HCT116 (cell line): ENCODE results near the gene SHISA6. TPM values are rescaled to one million over a fixed set of nuclear protein-coding genes. Genes with fewer than 3 reads are reported as not detected.

ENCODE experiments used
- ATAC-seq: fragments of 200-7000 bp; cut with Tn5 transposase; 2 replicates; pipeline ENCODE4 v1.9.1; 2020; ENCODE audit warnings: mild to moderate bottlenecking, moderate library complexity
- BruUV-seq: library from RNA; stranded (reverse); fragments of 400-500 nt; replicated peaks from 2 replicates; lab custom pipeline; 2021; lab: Mats Ljungman, UMichigan
- CTCF ChIA-PET: fragments of 300-600 bp; sonication (Branson Sonifier 250); formaldehyde crosslinking; loops from one replicate; lab custom pipeline; 2021; ENCODE audit warnings: antibody characterized with exemption; lab: Charles Lee
- POLR2A ChIA-PET: fragments of 300-600, 350-600 bp; sonication (Branson Sonifier 250); formaldehyde crosslinking; loops from one replicate; lab custom pipeline; 2021; ENCODE audit warnings: antibody characterized with exemption; lab: Charles Lee
- RAD21 ChIA-PET, 2 experiments: fragments of 300-600 bp; sonication (Branson Sonifier 250); formaldehyde crosslinking; loops; one replicate each; lab custom pipeline; 2023; ENCODE audit warnings: low total read pairs in 2 of 2; ENCODE audit not compliant: uncharacterized antibody in 2 of 2, unreplicated experiment in 2 of 2, low non-redundant PET in 1 of 2; lab: Charles Lee
- DNase-seq: peaks from one replicate; pipeline ENCODE4 v3.0.0-alpha.2; 2010; ENCODE audit warnings: low read depth, low spot score
- H2AFZ ChIP-seq: fragments of 200-600 bp; shearing (Covaris generic), sonication (generic); 2 replicates; pipeline ENCODE4 v1.6.1; 2017; ENCODE audit warnings: low read depth, mixed run types, mixed read lengths, antibody characterized with exemption, low read length; ENCODE audit not compliant: poor library complexity, severe bottlenecking
- H3K27ac ChIP-seq: 2 replicates; pipeline ENCODE4 v1.5.1; 2012; ENCODE audit warnings: low read depth, low read length
- H3K27me3 ChIP-seq: fragments of 200-600 bp; sonication (generic); 2 replicates; pipeline ENCODE4 v1.6.1; 2016; ENCODE audit warnings: mixed run types, low read length, mixed read lengths; ENCODE audit not compliant: insufficient read depth
- H3K36me3 ChIP-seq, 2 experiments: fragments of 200-500 bp in 1 of 2; fragments of 200-600 bp in 1 of 2; sonication (Bioruptor generic) in 1 of 2; sonication (generic) in 1 of 2; 2 replicates each; pipeline versions ENCODE4 v1.5.1 to v1.6.1; 2014 to 2016; ENCODE audit warnings: low read length in 2 of 2, inconsistent platforms in 1 of 2, mixed read lengths in 1 of 2, mixed run types in 1 of 2; ENCODE audit not compliant: insufficient read depth in 2 of 2, control insufficient read depth in 1 of 2
- H3K4me1 ChIP-seq, 2 experiments: fragments of 200-600 bp in 1 of 2; sonication (generic) in 1 of 2; 2 replicates each; pipeline versions ENCODE4 v1.5.1 to v1.6.1; 2012 to 2017; ENCODE audit warnings: low read length in 2 of 2, inconsistent platforms in 1 of 2, mild to moderate bottlenecking in 1 of 2, mixed read lengths in 1 of 2, mixed run types in 1 of 2, moderate library complexity in 1 of 2; ENCODE audit not compliant: insufficient read depth in 2 of 2, control insufficient read depth in 1 of 2
- H3K4me2 ChIP-seq: fragments of 200-600 bp; sonication (generic); 2 replicates; pipeline ENCODE4 v1.6.1; 2017; ENCODE audit warnings: mixed run types, low read length, mixed read lengths
- H3K4me3 ChIP-seq, 2 experiments: fragments of 200-600 bp in 1 of 2; sonication (generic) in 1 of 2; replicated peaks in 1 of 2; 2 replicates each; pipeline ENCODE4 v1.5.1; 2011 to 2016; ENCODE audit warnings: low read length in 2 of 2, control low read depth in 1 of 2, low read depth in 1 of 2, mild to moderate bottlenecking in 1 of 2, mixed read lengths in 1 of 2, mixed run types in 1 of 2
- H3K79me2 ChIP-seq: fragments of 200-600 bp; sonication (generic); 2 replicates; pipeline ENCODE4 v1.6.1; 2017; ENCODE audit warnings: mild to moderate bottlenecking, mixed run types, low read length, moderate library complexity, mixed read lengths; ENCODE audit not compliant: insufficient read depth
- H3K9ac ChIP-seq: fragments of 200-600 bp; sonication (generic); 2 replicates; pipeline ENCODE4 v1.6.1; 2016; ENCODE audit warnings: low read length, mixed read lengths
- H3K9me2 ChIP-seq: fragments of 200-600 bp; sonication (generic), shearing (Covaris generic); 2 replicates; pipeline ENCODE4 v1.6.1; 2017; ENCODE audit warnings: mixed run types, mild to moderate bottlenecking, moderate library complexity; ENCODE audit not compliant: insufficient read depth
- H3K9me3 ChIP-seq, 2 experiments: fragments of 200-500 bp in 1 of 2; fragments of 200-600 bp in 1 of 2; sonication (Bioruptor generic) in 1 of 2; sonication (generic) in 1 of 2; 2 replicates each; pipeline ENCODE4 v1.6.1; 2014 to 2017; ENCODE audit warnings: low read length in 2 of 2, mixed read lengths in 2 of 2, inconsistent platforms in 1 of 2, low read depth in 1 of 2, mild to moderate bottlenecking in 1 of 2, mixed run types in 1 of 2, moderate library complexity in 1 of 2; ENCODE audit not compliant: control insufficient read depth in 1 of 2, insufficient read depth in 1 of 2
- H4K20me1 ChIP-seq: fragments of 200-600 bp; sonication (generic), shearing (Covaris generic); 2 replicates; pipeline ENCODE4 v1.6.1; 2017; ENCODE audit warnings: mixed run types, mild to moderate bottlenecking, moderate library complexity; ENCODE audit not compliant: insufficient read depth
- CBX3 ChIP-seq: IDR thresholded peaks from 2 replicates; pipeline ENCODE4 v1.6.1; 2012; ENCODE audit warnings: low read depth
- CEBPB ChIP-seq: IDR thresholded peaks from 2 replicates; pipeline ENCODE4 v1.6.1; 2012; ENCODE audit warnings: low read depth
- CTCF ChIP-seq, 3 experiments: fragments of 200-600 bp in 1 of 3; sonication (generic) in 1 of 3; IDR thresholded peaks in 2 of 3; conservative IDR thresholded peaks in 1 of 3; 2 replicates each; pipeline ENCODE4 v1.5.1; 2012 to 2017; ENCODE audit warnings: low read depth in 2 of 3, low read length in 2 of 3, antibody characterized with exemption in 1 of 3, borderline replicate concordance in 1 of 3, control low read depth in 1 of 3, mild to moderate bottlenecking in 1 of 3, mixed read lengths in 1 of 3, mixed run types in 1 of 3, moderate library complexity in 1 of 3; ENCODE audit not compliant: insufficient read depth in 1 of 3
- EZH2 ChIP-seq: fragments of 200-600 bp; sonication (generic); IDR thresholded peaks from 2 replicates; pipeline ENCODE4 v1.6.1; 2017; ENCODE audit warnings: antibody characterized with exemption, mixed run types
- EZH2phosphoT487 ChIP-seq: fragments of 200-600 bp; IDR thresholded peaks from 2 replicates; pipeline ENCODE4 v1.6.1; 2018; ENCODE audit warnings: antibody characterized with exemption, borderline replicate concordance
- FOSL1 ChIP-seq: IDR thresholded peaks from 2 replicates; pipeline ENCODE4 v1.6.1; 2012; ENCODE audit warnings: low read depth
- JUND ChIP-seq: IDR thresholded peaks from 2 replicates; pipeline ENCODE4 v1.6.1; 2012
- MAX ChIP-seq: IDR thresholded peaks from 2 replicates; pipeline ENCODE4 v1.6.1; 2012
- POLR2A ChIP-seq: IDR thresholded peaks from 2 replicates; pipeline ENCODE4 v1.7.0; 2011; ENCODE audit warnings: borderline replicate concordance; ENCODE audit not compliant: insufficient read depth, insufficient read length; ENCODE audit errors: extremely low read depth
- RAD21 ChIP-seq: IDR thresholded peaks from 2 replicates; pipeline ENCODE4 v1.6.1; 2012; ENCODE audit warnings: low read depth, mild to moderate bottlenecking
- REST ChIP-seq: IDR thresholded peaks from 2 replicates; pipeline ENCODE4 v1.6.1; 2012; ENCODE audit warnings: low read depth
- SIN3A ChIP-seq: IDR thresholded peaks from 2 replicates; pipeline ENCODE4 v1.6.1; 2012; ENCODE audit warnings: low read depth
- SP1 ChIP-seq: IDR thresholded peaks from 2 replicates; pipeline ENCODE4 v1.6.1; 2012; ENCODE audit warnings: low read depth
- TCF7L2 ChIP-seq: IDR thresholded peaks from 2 replicates; pipeline ENCODE4 v1.7.0; 2011; ENCODE audit warnings: borderline replicate concordance, inconsistent platforms; ENCODE audit not compliant: insufficient read depth, insufficient read length; ENCODE audit errors: extremely low read depth
- YY1 ChIP-seq: IDR thresholded peaks from 2 replicates; pipeline ENCODE4 v1.6.1; 2011; ENCODE audit warnings: low read length, low read depth, moderate library complexity, mild to moderate bottlenecking; ENCODE audit not compliant: insufficient replicate concordance; ENCODE audit errors: extremely low read depth
- ZFX ChIP-seq: fragments of 450-650 bp; IDR thresholded peaks from 2 replicates; pipeline ENCODE4 v1.6.1; 2017
- ZNF274 ChIP-seq: fragments of 200-500 bp; sonication (Bioruptor generic); IDR thresholded peaks from 2 replicates; pipeline ENCODE4 v1.6.1; 2014; ENCODE audit warnings: mild to moderate bottlenecking, low read depth, low read length, inconsistent platforms
- intact Hi-C: fragments of 100-400 bp; cut with micrococcal nuclease; formaldehyde crosslinking; loops from 2 replicates; pipeline ENCODE4 v1.10.0; 2022
- total RNA-seq: library from RNA; stranded (reverse); gene quantifications from one replicate; pipeline ENCODE4 v1.2.1, GENCODE V29; 2021; ENCODE audit not compliant: unreplicated experiment
- TF ChIP-seq, protein P1 (sequence below): IDR thresholded peaks from 2 replicates; pipeline ENCODE4 v1.6.1; 2011; ENCODE audit warnings: mild to moderate bottlenecking, low read length, moderate library complexity; ENCODE audit not compliant: insufficient replicate concordance; ENCODE audit errors: extremely low read depth

Gene SHISA6
- total RNA-seq, 1 experiment from 2014 or later: not detected

DNA sequence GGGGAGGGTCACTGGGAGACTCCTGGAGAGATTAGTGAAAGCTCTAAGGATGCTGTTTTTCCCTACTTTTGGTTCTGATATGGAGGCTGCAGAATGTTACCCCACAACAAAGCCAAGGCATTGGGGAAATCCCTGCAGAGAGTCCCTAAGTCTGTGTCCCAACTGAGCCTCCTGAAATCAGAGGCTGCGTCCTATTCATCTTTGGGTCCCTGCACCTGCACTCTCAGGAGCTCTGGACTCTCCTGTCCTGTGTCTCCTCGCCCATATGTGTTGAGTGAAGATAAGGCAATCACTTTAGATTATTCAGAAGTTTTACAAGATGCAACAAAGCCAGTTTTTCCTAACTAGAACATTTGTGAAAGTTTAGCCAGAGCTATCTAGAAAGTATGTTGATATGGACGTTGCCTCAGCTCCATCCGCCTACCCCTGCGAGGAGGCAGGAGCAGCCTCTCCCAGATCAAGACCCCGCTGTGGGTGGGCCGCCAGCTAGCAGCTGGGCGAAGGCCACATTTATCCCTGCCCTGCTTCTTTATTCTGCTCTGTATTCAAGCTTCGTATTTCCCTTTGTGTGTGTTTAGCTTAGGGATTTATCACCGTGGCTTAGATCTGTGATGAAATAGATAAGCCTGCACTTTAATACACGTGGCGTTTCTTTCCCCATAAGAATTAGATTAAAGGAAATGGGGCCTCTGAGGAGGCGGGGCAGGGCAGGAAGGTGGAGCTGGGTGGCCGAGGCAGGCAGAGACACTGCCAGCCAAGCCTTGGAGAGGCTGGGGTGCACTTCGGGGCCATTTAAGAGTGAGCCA, 37.4 kb downstream of the SHISA6 start:
- TF ChIP-seq CBX3: no peak
- no peak for TF ChIP-seq JUND
- TF ChIP-seq, protein P1, sequence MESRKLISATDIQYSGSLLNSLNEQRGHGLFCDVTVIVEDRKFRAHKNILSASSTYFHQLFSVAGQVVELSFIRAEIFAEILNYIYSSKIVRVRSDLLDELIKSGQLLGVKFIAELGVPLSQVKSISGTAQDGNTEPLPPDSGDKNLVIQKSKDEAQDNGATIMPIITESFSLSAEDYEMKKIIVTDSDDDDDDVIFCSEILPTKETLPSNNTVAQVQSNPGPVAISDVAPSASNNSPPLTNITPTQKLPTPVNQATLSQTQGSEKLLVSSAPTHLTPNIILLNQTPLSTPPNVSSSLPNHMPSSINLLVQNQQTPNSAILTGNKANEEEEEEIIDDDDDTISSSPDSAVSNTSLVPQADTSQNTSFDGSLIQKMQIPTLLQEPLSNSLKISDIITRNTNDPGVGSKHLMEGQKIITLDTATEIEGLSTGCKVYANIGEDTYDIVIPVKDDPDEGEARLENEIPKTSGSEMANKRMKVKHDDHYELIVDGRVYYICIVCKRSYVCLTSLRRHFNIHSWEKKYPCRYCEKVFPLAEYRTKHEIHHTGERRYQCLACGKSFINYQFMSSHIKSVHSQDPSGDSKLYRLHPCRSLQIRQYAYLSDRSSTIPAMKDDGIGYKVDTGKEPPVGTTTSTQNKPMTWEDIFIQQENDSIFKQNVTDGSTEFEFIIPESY: no peak
- no peak for TF ChIP-seq TCF7L2
- no peak for TF ChIP-seq RAD21
- no peak for TF ChIP-seq EZH2
- no peak for TF ChIP-seq SIN3A
- no peak for TF ChIP-seq MAX
- TF ChIP-seq FOSL1: no peak
- TF ChIP-seq REST: no peak
- TF ChIP-seq CTCF (IDR thresholded peaks at IDR 0.05 in 2 of 3, conservative IDR thresholded peaks at IDR 0.05 in 1 of 3; ENCODE audit: borderline replicate concordance in 1 of 3, insufficient read depth in 1 of 3, low read depth in 2 of 3, low read length in 2 of 3): no peak
- TF ChIP-seq SP1: no peak
- TF ChIP-seq ZFX: no peak
- no peak for TF ChIP-seq YY1
- no peak for TF ChIP-seq ZNF274
- no peak for TF ChIP-seq CEBPB
- TF ChIP-seq EZH2phosphoT487: no peak
- no peak for TF ChIP-seq POLR2A
- intact Hi-C loops: no loop called here
- Histone ChIP-seq H2AFZ (no peak overlapping the region), H3K9me3 (peaks cover 0 to 37% of the 10 kb centered on the region in 2 experiments; a peak in 2 of 4 replicates), H3K4me2 (no peak overlapping the region), H3K9ac (no peak overlapping the region), H4K20me1 (no peaks in the 10 kb centered on the region), H3K79me2 (no peaks in the 10 kb centered on the region), H3K27ac (no peak overlapping the region), H3K27me3 (no peaks in the 10 kb centered on the region), H3K4me1 (no peaks in the 10 kb centered on the region), H3K9me2 (no peaks in the 10 kb centered on the region), H3K4me3 (no peak overlapping the region), H3K36me3 (no peaks in the 10 kb centered on the region)
- no TSS peak for BruUV-seq
- ChIA-PET CTCF (no interaction called here), RAD21 (no interaction called here), POLR2A (no interaction called here)
- DNase-seq (no peak), ATAC-seq (no peak)
